Measurements from ENCODE around the gene NGB.
"Not testable (repeated sequence)": the region's sequence is repeated elsewhere in the genome, so short reads cannot be mapped to it uniquely, and the experiment has no call there.

Gene NGB

DNA sequence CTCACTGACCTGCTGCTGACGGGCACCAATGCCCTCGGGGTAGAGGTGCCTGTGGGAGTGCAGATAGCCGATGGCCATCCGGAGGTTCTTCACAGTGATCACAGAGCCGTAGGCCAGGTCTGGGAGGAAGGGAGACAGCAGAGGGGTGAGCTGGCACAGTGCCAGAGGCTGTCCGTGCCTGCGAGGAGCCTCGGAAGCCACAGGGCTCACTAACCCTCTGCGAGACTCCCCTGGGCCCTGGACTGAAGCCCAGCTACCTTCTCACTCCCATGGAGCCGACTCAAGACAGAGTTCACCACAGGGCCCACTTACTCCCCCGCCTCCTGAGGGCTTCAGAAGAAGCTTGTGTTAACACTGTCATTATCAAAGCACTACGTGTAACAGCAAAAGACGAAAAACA, 25.1 kb upstream of the NGB start:
- no peak for DNase-seq (ENCODE audit: low spot score)

DNA sequence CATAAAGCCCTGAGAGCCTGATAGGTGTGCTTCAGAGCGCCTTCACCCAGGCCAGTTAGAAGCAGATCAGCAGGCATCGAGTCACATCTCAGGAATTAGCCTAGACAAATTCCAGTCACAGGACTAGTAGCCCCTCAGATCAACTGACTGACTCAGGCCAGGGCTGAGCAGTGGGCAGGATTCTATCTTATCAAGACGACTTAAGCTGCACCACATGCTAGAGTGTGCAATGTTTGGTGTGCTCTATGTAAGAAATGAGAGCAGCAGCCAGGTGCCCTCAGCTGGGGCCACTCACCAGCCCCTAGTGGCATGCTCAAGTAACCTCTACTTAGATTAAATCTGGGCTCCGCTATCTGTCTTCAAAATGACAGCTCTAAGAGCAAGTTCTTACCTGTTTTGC, 19.7 kb upstream of the NGB start:
- DNase-seq (ENCODE audit: low spot score) = peak; percentile 36

DNA sequence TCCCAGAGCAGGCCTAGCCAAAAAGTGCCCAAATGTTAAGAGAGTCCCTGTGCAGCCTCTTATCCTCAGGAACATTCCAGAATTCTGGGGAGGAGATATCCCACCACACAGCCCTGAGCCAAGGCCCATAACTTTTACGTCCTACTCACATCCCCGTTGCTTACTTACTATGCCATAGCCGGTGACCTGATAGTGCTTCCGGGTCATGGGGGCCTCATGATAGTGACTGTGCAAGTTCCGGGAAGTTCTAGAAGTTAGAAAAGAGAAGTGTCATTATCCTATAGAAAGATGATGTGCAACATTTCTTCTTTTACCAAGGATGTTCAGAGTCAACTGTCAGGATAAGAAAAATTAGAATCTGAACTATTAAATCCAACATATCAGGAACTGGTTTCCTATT, 15.6 kb upstream of the NGB start:
- DNase-seq (ENCODE audit: low spot score) = no peak

DNA sequence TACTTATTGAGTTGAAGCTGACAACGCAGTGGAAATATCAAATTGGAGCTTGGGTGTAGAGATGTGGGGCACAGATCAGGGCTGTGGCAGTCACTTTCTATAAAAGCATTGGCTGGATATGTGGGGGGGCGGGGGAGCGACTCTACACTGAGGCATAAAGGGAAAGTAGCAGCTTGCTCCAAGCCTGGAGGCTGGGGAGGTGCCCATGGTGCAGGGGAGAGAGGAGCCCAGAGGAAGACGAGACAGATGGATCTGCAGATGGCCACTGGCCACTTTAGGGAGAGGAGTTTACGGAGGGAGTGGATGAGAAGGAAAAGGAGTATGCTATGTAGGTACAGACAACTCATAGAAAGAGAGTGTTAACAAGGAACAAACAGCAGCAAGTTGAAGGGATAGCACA, 13.5 kb upstream of the NGB start:
- DNase-seq (ENCODE audit: low spot score) = no peak

DNA sequence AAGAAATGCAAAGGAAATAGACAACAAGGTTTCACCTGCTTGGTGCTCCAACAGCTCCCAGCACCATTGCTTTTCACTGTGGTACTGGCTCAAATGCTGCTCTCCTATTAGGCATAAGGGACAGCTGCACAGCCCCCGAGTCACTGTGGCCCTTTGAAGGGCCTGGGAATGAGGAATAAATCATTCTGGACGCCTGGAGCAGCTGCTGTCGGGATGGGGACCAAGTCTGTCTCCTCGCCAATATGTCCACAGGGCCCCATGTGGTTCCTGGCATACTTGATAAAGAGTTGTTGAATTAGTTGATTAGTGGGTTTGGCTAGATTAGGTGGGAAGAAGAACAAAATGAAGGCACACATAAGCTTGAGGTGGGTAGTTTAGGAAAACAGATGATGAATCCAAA, 13.1 kb upstream of the NGB start:
- DNase-seq (ENCODE audit: low spot score) = no peak

DNA sequence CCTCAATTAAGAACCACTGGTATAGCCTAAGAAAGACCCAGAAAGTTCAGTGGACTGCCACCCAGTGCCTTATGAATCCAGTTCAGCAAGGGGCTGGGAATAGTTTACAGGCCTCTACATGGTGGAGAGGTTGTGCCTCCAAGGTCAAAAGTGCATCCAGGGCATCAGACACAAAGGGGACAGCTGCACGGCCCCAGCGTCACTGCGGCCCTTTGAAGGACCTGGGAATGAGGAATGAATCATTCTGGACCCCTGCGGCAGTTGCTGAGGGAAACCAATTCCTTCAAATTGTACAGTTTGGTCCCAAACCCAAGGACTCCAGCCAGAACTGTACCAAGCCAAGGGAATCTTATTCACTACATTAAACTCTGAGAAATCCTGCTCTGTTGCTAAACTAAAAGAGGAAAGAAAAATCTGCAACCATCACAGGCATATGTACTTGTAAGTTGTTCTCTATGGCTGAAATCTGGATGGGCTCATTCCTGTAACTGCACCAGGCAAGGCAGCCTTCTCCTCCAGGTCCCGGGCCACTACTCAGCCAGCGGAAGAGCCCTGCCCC, 10.9 kb upstream of the NGB start:
- no peak for DNase-seq (ENCODE audit: low spot score)

DNA sequence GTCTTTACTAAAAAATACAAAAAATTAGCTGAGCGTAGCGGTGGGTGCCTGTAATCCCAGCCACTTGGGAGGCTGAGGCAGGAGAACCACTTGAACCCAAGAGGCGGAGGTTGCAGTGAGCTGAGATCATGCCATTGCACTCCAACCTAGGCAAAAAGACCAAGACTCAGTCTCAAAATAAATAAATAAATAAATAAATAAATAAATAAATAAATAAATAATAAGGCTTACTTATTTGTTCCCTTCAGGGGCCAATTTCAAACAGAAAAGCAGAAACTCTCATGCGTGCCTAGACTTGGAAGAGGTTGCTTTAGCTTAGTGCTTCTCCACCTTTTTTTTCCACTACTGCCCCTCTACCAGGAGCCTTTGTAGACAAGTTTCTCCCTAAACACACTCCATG, 9.9 kb upstream of the NGB start:
- not testable (repeated sequence) for DNase-seq (ENCODE audit: low spot score)

DNA sequence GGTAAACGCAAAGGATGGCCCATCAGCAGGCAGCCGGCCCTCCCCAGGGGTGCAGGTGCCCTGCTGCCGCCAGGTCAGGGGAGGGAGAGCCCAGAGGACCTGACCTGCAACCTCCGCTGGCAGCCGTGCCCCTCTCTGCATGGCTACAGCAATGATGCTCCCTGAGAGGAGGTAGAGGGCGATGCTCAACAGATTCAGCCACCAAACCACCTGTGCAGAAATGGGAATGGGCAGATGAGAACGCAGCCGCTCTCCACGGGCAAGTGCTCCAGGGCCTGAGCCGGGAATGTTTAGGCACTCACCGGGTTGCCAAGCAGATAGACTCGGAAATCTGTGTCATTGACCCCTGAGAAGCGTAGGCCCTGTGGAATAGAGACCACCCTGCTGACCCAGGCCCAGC, 8.7 kb upstream of the NGB start:
- DNase-seq (ENCODE audit: low spot score) = no peak

DNA sequence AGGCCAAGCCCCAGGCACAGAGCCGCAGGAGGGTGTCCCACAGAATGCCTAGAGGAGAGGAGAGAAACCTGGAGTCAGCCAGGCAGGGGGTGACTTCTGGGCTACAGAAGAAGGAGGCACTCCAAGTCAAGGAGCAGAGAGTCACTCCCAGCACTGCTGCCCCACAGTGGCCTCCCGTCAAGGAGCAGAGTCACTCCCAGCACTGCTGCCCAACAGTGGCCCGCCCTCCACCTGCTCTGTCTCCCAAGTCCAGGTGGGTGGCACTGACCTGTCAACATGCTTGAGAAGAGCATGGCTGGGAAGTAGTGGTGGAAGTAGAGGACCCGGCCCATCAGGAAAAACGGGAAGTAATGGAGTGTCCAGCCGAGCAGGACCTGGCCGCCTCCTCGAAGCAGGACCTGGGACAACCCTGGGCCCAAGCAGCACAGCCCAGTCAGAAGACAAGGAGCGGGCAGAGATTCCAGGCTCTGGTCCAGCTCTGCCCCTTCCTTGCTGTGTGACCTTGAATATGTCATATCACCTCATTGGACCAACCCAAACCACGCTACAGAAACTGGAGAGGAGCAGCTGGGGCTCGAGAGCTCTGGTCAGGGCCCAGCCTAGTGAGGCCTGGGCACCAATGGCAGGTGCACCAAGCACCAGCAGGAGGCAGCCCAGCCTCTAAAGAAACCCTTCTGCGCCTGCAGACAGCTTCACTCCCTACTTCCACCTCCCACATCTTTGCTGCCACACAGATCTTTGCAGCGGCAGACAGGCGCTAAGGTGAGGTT, 7.6 kb upstream of the NGB start:
- DNase-seq (ENCODE audit: low spot score) = no peak

DNA sequence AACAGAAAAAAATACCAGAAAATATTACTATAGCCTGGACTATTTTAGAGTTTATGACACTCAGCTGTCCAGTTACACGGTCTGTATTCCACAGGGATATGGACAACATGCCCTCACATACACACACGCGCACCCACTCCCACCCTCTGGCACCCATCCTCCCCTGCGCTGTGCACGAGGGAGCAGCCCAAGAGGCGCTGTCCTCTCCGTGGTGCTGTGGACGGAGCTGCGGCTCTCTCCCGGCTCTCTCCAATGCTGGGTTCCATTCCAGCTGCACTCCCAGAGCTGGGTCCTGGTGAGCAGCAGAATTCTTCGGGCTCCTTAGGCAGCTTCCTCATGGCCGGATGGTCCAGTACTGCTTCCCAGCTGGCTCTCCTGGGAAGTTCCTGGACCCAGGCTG, 6.0 kb upstream of the NGB start:
- DNase-seq (ENCODE audit: low spot score) = no peak

DNA sequence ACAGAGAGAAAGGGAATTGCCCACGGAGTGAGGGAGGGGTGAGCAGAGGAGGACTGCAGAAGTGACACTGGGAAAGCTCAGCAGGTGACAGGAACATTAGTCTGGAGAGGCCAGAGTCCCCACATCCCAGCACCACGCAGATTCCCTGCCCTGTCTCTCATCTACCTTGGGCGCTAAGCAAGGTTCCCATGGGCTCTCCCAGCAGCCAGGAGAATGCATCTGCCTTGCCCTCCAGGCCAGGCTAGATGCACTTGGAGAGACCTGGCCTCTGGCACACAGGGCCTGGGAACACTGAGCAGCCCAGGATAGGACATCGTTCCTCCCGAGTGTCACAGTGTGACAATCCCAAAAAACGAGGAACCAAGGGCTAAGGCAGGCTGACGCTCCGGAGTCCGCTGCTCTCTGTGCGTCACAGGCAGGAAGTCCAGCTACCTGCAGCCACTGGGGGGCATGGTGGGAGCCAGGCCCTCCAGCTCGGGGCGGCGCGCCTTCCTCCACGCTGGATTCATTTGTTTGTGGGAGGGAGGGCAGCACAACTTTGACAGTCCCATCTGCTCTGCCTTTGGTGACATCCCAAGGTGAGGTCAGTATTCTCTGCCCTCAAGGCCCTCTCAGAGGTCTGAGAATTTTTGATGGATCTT, 5.4 kb upstream of the NGB start:
- peak; percentile 41 for DNase-seq (ENCODE audit: low spot score)

DNA sequence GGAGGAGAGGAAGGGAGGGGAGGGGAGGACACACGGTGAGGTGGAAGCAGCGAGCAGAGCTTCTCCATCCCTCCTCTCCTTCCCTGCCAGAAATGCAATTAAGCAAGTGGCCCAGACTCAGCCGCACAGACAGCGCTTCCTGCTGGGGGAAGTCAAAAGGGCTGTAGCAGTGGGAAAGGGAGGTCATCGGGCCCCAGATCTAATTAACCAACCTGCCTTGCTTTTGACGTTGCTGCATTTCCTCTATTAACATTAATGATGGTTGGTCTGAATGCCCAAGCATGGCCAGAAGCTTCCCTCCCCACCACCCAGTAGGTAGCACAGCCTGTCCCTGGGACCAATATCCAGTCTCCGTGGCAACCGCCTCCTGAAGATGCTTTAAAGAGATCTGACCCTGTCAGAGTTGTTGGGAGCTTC, 4.6 kb upstream of the NGB start:
- DNase-seq (ENCODE audit: low spot score) = peak; percentile 58

DNA sequence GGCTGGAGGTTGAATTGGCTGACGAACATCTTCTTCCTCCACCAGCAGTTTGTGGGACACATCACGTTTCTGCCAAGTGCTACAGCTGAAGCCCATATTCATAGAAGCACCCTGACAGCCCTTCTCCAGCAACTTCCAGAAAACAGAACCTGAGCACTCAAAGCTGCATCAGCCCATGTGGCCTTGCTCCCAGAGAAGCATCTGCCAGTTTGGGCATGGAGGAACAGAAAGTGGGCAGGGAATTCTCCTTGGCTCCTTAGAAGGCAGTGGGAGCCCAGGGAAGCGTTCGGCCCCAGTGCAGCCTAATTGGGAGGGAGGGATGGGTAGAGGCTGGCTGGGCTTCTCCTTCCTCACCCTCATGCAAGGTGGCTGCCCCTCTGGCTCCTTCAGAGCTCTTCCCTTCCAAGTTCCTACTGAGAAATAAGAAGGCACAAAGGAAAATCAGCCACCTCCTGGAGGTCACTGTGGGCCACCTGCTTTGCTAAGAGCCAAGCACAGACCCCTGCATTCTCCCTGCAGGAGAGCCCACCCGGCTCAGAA, 4.1 kb upstream of the NGB start:
- no peak for DNase-seq (ENCODE audit: low spot score)

DNA sequence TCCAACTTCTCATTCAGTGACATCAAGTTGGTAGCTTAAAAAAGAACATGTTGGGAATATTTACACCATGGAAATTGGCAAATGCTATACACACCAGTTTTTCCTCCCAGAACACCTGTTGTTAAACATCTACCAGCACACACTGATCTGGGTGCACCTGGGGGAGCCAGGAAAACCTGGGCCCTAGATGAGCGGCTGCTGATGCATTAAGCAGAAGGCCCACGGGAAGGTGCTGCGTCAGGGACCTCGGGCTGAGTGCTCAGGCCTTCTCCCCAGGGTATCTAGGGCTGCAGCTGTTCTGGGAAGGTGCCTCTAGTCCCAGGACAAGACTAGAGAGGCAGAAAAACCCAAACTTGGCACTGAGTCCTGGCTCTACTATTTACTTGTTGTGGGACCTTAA, 2.8 kb upstream of the NGB start:
- no peak for DNase-seq (ENCODE audit: low spot score)

DNA sequence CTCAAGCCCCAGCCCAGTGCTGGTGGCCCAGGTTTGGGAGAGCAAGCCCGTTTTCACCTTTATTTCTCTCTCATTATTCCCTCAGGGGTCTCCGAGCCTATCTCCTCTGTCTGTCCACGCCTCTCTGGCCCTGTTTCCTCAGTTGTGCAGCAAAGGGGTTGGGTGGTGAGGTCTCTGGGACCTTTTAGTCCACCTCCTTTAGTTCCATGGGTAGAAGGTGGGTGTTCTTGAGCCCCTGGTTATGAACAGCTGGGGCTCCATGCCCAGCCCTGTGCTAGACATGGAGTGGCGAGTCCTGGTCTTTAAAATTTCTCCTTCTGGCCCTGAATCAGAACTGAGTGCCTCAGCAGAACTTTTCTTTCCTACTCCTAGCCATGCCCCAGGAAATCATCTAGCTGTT, 1.3 kb upstream of the NGB start:
- DNase-seq (ENCODE audit: low spot score) = no peak

DNA sequence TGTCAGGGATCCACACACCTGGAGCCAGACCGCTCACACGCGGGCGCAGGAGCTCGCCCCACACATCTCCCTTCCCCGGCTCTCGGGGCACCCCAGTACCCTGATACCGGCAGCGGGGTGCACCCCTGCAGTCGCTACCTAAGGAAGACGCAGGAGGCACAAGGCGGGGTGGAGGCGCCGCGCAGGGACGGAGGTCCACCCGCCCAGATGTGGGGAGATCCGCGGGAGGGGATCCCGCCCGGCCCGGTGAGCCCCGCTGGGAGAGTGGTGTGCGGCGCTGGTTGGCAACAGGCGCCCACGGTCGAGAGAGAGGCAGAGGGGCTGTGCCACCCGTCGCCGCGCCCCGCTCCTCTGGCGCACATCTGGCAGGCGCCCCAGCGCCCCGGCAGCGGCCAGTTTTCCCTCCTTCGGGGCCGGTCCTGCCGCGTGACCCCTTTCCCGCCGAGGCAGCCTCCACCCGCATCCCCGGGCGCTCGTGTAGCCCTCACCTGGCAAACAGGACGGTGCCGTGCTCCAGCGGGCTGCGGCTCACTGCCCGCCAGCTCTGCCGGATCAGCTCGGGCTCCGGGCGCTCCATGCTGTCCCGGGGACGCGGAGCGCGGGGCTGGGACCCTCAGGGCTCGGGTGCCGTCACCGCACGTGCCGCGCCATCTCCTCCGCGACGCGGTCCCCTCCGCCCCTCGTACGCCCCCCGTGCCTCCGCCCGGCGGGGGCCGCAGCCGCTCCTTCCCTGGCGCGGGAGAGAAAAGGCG, 469 bp downstream of the NGB start:
- DNase-seq (ENCODE audit: low spot score) = peak; percentile 73

DNA sequence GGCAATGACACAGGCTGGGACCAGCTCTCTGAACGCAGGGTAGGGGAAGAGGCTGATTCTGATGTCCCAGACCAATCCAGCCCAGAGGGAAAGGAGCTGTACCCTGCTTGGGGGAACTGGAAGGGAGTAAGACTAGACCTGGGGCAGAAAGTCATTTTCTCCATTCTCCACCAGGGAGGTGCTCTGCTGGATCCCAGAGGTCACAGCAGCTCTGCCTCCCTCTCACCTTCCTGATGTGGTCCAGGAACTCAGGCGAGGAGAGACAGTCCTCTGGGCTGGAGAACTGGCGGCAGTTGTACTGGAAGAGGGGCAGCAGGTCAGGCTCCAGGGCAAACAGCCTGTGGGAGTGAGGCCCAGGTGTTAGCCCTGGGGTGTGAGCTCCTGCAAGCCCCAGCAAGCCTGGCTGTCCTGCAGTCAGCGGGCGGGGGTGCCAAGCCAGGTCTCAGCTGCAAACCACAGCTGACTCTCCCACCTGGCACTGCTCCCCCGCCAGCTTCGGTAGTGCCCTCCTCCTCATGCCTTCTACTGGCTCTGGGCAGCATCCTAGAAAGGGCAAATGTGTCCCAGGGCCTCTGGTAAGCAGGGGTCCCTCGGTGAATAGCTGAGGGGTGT, 1.9 kb downstream of the NGB start:
- DNase-seq (ENCODE audit: low spot score) = peak; percentile 38

DNA sequence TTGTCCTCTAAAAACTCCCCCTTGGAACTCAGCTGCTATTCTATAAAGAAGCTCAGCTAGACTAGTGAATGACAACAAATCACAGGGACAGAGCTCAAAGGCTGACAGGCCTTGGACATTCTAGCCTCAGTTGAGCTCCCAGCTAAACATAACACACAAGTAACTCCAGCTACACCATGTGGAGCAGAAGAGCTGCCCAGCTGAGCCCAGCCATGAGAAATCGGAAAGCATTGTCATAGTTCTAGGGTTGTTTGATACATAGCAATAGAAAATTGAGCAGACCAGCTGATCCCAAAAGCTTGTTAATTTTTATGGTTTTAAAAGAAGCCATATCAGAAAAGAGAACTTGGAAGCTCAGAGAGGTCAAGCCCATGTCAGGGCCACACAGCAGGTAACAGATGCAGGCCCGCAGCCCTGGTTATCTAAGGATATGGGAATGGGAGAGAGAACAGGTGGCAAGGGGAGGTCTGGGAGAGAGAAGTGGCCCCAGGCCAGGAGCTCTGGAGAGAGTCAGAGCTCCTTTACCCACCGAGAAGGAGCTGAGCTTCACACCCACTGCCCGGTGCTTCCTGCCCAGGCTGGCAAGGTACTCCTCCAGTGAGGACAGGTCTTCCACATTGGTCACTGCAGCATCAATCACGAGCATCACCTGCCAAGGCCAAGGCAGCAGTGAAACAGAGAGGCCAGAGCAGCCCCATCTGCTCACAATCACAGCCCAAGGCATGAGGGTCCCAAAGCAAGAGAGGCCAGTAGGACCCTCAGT, 2.9 kb downstream of the NGB start:
- no peak for DNase-seq (ENCODE audit: low spot score)

DNA sequence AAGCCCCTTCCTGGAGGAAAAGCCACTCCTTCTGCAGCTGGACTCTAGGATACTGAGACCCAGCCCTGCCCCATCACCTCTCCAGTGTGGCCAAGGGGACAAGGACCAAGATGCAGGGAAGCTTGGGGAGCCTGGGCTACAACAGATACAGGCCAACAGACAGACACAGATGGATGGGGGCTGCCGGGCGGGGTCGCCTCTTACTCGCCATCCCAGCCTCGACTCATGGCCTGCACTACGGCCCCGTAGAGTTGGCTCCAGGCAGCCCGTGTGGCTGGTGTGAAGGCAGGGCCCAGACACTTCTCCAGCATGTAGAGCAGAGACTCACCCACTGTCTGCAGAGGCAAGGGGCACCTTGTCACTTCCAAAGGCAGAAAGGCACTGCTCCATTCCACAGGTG, 4.7 kb downstream of the NGB start:
- no peak for DNase-seq (ENCODE audit: low spot score)

DNA sequence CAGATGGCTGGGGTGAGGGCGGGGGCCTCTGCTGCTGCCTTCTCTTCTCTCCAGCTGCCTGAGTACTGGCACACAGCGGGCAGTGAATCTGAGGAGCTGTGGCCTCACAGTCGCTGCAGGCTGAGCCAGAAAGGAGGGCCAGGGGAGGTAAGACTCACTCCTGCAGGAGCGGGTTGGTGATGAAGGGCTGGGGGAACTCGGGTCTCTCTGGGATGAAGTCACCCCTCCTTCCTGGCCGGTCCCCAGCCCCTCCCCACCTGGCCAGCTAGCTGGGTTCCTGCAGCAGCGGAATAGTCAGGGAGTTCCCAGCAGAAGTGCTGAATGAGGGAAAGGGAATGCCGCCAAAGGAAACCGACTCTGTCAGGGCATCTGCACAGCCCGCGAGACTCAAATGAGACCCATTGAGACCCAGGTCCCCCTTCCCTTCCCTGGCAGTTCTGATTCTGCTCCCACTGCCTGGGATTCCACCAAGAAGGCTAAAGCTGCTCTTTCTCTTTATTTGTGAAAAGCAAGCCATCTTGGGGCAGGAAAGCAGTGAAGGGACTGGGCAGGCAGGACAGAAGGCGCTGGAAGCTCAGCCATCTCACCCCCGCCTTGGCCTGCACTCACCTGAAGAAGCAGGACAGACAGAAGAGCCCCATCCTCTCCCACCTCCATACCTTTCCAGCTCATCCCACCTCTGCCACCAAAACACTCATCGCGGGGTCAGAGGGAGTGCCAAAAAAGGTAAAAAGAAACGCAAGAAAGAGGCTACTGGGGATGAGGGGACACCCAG, 5.3 kb downstream of the NGB start:
- DNase-seq (ENCODE audit: low spot score) = no peak

DNA sequence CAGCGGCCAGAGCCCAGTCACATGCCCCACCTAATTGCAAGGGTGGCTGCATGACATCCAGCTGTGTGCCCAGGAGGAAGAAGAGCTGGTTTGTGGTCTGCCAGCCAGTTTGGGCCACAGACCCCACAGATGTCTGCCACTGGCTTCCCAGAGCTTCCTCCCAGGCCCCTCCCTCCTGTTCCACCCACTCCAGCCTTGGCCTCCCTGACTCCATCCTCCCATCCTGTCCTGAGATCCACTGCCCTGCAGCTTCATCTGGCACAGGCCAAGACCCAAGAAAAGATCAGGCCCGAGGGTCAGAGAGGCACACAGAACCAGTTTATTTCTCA, 5.9 kb downstream of the NGB start:
- DNase-seq (ENCODE audit: low spot score) = no peak

Measured in iPS-NIHi11 (cell line).